GM20000 (cell line): ENCODE data around the gene KRTAP29-1.
"Not testable (repeated sequence)": the region's sequence is repeated elsewhere in the genome, so short reads cannot be mapped to it uniquely, and the experiment has no call there.

Source experiments
- DNase-seq: peaks from one replicate; pipeline ENCODE4 v3.0.0; 2012; ENCODE audit warnings: low spot score
- CTCF ChIP-seq: IDR thresholded peaks from 2 replicates; pipeline ENCODE4 v1.5.1; 2012; ENCODE audit warnings: mild to moderate bottlenecking, control low read depth; ENCODE audit errors: extremely low read depth, missing control alignments

The KRTAP29-1 gene

GRCh38 chr17:41264599-41264998 is 38.1 kb downstream of the KRTAP29-1 start:
- no peak for TF ChIP-seq CTCF
- no peak for DNase-seq

DNA sequence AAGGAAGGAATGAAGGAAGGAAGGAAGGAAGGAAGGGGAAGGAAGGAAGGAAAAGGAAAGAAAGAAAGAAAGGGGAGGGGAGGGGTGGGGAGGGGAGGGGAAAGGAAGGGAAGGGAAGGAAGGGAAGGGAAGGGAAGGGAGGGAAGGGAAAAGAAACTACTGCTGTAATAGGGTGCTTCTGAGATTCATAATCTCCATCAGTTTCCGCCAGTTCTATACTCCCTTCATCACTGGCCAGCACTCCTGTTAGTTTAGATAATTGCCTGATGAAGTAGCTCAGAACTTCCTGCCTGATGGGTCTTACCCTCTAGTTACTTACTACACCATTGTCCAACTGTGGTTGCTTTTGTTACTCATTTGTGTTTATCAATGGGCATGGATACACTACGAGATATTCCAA is 39.4 kb downstream of the KRTAP29-1 start:
- no peak for TF ChIP-seq CTCF
- DNase-seq, result no peak

DNA sequence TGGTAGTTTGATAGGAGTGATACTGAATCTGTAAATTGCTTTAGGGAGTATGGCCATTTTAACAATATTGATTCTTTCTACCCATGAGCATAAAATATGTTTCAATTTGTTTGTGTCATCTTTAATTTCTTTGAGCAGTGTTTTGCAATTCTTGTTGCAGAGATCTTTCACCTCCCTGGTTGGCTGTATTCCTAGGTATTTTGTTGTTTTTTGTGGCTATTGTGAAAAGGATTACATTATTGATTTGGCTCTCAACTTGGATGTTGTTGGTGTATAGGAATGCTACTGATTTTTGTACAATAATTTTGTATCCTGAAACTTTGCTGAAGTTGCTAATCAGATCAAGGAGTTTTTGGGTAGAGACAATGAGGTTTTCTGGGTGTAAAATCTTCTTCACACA is 44.2 kb downstream of the KRTAP29-1 start:
- TF ChIP-seq CTCF, result no peak
- DNase-seq, result no peak

GRCh38 chr17:41256291-41256685 is 46.4 kb downstream of the KRTAP29-1 start:
- no peak for TF ChIP-seq CTCF
- no peak for DNase-seq

GRCh38 chr17:41255381-41256290 is 47.0 kb downstream of the KRTAP29-1 start, which contains the start of gene KRTAP9-9:
Gene KRTAP9-9 (plus strand): TSS chr17:41255384.
- DNase-seq, result not testable (repeated sequence)

GRCh38 chr17:41254861-41255260 is 47.8 kb downstream of the KRTAP29-1 start:
- no peak for DNase-seq
- no peak for TF ChIP-seq CTCF
